ENCODE measurements around the gene MEF2A.

The MEF2A gene

DNA sequence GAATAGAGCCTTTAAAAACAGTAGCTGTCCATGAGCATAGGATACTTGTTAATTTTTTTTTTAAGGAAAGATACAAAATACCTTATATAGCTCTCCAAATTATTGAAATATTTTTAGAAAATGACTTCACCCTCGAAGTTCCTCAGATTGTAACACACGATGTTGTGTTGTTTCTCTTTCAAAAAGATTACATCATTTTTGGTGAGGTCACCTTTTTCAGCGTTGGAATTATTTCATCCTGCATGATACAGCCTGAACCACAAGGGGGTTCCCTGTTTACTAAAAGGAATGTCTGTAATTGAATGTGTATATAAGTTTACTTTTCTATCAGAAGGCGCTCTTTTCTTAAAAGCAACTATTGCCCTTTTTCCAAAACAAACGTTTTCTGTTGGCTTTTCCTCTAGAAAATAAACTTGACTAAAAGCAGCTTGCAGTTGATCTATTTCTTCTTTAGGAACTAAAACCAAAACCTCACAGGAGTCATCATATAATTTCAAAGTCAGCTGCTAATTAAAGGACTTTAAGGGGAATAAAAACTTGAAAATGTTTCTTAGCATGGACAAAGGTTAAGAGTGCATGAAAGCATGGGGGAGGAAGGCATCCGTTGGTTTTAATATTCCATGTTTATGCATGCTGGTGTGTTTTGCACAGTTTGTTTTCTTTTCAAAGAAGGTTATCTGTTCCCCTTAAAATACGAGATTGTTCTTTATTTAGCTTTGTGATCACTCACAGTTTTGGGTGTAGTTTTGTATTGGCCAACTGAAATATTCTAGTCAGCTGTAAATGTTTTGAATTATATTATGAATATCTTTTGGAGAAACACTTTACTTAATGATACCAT, 138.0 kb downstream of the MEF2A start:
- H3K4me1 Mint-ChIP-seq, result no peaks in the 10 kb centered on the region
- no peak overlapping the region for H3K4me3 Mint-ChIP-seq
- H3K27me3 Mint-ChIP-seq (ENCODE audit: low read depth, poor library complexity), result no peaks in the 10 kb centered on the region
- peaks cover 5% of the 10 kb centered on the region for H3K36me3 Mint-ChIP-seq (ENCODE audit: low read depth)
- H3K27ac Mint-ChIP-seq, result no peak overlapping the region
- TF ChIP-seq, protein P1, sequence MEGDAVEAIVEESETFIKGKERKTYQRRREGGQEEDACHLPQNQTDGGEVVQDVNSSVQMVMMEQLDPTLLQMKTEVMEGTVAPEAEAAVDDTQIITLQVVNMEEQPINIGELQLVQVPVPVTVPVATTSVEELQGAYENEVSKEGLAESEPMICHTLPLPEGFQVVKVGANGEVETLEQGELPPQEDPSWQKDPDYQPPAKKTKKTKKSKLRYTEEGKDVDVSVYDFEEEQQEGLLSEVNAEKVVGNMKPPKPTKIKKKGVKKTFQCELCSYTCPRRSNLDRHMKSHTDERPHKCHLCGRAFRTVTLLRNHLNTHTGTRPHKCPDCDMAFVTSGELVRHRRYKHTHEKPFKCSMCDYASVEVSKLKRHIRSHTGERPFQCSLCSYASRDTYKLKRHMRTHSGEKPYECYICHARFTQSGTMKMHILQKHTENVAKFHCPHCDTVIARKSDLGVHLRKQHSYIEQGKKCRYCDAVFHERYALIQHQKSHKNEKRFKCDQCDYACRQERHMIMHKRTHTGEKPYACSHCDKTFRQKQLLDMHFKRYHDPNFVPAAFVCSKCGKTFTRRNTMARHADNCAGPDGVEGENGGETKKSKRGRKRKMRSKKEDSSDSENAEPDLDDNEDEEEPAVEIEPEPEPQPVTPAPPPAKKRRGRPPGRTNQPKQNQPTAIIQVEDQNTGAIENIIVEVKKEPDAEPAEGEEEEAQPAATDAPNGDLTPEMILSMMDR (IDR thresholded peaks at IDR 0.05), result no peak
- DNase-seq, result no peak
- no peaks in the 10 kb centered on the region for H3K9me3 Mint-ChIP-seq

DNA sequence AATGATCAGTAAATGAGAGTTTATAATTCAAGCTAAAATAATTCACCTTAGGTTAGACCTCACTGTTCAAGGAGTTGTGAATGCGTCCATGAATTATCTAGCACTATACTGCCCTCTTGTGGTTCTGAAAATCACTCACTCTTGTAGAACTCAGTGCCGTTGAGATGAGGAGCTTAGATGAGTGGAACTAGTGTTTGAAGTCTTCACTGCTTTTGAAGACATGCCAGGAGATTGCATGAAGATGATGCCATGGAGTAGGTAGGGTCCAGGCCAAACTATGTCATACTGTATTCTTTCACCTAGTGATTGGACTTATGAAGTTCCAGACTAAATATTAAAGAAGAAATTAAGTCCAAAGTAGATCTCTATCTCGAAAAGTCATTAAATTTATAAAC, 138.7 kb downstream of the MEF2A start:
- Mint-ChIP-seq H3K27me3 (ENCODE audit: low read depth, poor library complexity) (no peaks in the 10 kb centered on the region), H3K9me3 (no peaks in the 10 kb centered on the region), H3K4me3 (no peak overlapping the region), H3K4me1 (peaks cover 5% of the 10 kb centered on the region), H3K36me3 (ENCODE audit: low read depth) (peaks cover 11% of the 10 kb centered on the region), H3K27ac (no peak overlapping the region)
- peak; percentile 28 for DNase-seq
- TF ChIP-seq, protein P1 (IDR thresholded peaks at IDR 0.05), result peak; percentile 75

DNA sequence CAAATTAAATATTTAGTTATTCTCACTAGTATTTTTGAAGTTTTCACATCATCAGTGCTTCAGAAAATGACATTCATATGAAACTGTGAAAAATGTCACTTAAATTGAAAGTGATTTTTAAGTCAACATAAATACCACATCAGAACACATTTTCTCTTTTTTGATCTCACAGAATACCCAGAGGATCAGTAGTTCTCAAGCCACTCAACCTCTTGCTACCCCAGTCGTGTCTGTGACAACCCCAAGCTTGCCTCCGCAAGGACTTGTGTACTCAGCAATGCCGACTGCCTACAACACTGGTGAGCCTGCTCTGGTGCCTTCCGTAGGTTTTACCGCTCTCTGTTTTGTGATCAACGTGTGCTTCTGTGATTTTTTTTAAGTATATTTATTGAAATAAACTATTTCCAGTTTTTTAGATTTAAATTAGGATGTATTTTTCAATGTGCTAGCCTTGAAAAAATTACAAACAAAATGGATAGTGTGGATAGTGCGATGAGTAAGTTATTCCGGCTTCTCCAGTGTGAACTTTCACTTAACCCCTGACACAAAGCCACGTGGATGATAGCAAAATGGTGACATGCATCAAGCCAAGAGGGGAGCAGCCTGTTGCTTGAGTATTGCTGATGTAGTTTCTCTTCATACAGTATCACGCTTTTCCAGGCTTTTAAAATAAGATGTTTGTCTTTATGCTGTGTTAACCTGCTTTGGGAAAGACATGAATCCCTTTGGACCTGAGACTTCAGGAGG, 140.9 kb downstream of the MEF2A start:
- no peak overlapping the region for H3K4me3 Mint-ChIP-seq

DNA sequence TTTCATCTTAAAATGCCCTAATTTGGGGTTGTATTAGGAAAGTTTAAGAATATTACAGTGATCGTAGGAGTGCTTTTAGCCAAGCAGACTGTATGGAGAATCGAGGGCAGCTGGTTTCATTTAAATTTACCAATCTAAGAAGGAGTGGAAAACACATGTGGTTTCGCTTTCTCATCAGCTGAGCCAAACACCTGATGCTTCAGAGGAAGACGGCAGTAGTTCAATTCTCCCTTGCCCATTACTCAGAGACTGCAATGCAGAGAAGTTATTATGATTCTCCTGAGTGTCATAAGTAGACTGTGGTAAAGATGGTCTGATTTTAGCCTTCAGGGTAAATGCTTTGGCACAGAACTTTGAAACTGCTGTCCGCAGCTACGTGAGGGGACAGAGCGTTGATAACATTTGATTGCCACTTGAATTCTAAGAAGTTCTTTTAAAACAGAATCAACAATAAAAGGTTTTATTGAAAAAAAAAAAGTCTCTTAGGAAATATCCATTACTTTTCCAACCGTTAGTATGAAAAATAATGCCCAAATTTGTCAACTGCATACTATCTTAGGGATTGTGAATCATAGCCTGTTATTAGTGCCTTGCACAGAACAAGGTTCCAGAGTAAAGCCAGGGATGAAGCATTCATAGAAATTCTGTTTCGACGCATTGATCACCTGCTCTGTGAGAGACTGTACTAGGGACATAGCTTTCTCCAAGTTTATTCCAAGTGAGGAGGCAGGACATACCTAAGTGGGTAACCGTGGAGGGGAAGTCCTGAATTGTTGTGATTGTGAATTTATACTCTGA, 141.9 kb downstream of the MEF2A start:
- H3K27ac Mint-ChIP-seq, result peak overlapping the region; percentile 78
- H3K9me3 Mint-ChIP-seq, result no peaks in the 10 kb centered on the region
- peaks cover 27% of the 10 kb centered on the region for H3K36me3 Mint-ChIP-seq (ENCODE audit: low read depth)
- peaks cover 10% of the 10 kb centered on the region for H3K4me1 Mint-ChIP-seq
- DNase-seq, result no peak
- no peaks in the 10 kb centered on the region for H3K27me3 Mint-ChIP-seq (ENCODE audit: low read depth, poor library complexity)
- H3K4me3 Mint-ChIP-seq, result no peak overlapping the region
- TF ChIP-seq, protein P1 (IDR thresholded peaks at IDR 0.05), result no peak

More for the DNA sequence above, 140.9 kb downstream of the MEF2A start:
- Mint-ChIP-seq H3K27me3 (ENCODE audit: low read depth, poor library complexity) (no peaks in the 10 kb centered on the region), H3K4me1 (peaks cover 5% of the 10 kb centered on the region), H3K27ac (peak overlapping the region; percentile 65), H3K9me3 (no peaks in the 10 kb centered on the region), H3K36me3 (ENCODE audit: low read depth) (peaks cover 22% of the 10 kb centered on the region)
- TF ChIP-seq, protein P1 (IDR thresholded peaks at IDR 0.05), result no peak
- no peak for DNase-seq

DNA sequence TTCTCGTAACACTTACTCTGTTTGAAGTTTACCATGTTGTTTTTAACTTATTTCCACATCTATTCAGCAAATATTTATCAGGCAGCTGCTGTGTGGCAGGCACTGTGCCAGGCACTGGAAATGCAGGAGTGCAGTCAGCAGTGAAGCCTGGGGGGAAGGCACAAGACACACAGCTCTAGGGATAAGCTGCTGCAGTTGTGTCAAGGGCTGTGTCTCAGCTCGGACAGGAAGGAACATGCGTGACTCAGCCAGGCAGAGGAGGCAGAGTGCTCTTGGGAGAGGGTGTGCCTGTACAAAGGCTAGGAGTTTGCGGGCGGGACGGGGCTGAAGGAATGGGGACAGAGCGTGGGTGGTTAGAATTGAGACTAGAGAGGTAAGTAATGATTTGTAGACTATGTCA, 142.8 kb downstream of the MEF2A start:
- Mint-ChIP-seq H3K4me3 (no peak overlapping the region), H3K36me3 (ENCODE audit: low read depth) (peaks cover 31% of the 10 kb centered on the region), H3K27ac (peak overlapping the region; percentile 52), H3K9me3 (no peaks in the 10 kb centered on the region), H3K27me3 (ENCODE audit: low read depth, poor library complexity) (no peaks in the 10 kb centered on the region), H3K4me1 (peaks cover 10% of the 10 kb centered on the region)
- DNase-seq, result no peak
- TF ChIP-seq, protein P1 (IDR thresholded peaks at IDR 0.05), result no peak

Measured in nephron progenitor cell (in vitro differentiated cells).